HepG2 (cell line): Measurements from ENCODE around the gene ARHGAP15. TPM values are rescaled to one million over a fixed set of nuclear protein-coding genes. Genes with fewer than 3 reads are reported as not detected.

Experiments used
- ATAC-seq: fragments of 200-7000 bp; cut with Tn5 transposase; 3 replicates; pipeline ENCODE4 v1.9.1; 2020; ENCODE audit warnings: mild to moderate bottlenecking, moderate library complexity
- BruUV-seq: library from RNA; stranded (reverse); fragments of 400-500 nt; replicated peaks from 2 replicates; lab custom pipeline; 2021; lab: Mats Ljungman, UMichigan
- CTCF ChIA-PET: fragments of 300-600 bp; formaldehyde crosslinking; extraction: SDS; loops from one replicate; lab custom pipeline; 2021; ENCODE audit warnings: low total read pairs, inconsistent platforms, low intra/inter-chr PET ratio; lab: Yijun Ruan, JAX
- POLR2A ChIA-PET: fragments of 350-600 bp; sonication (Branson Sonifier 250); formaldehyde crosslinking; loops from one replicate; lab custom pipeline; 2020; ENCODE audit warnings: antibody characterized with exemption, inconsistent platforms; lab: Yijun Ruan, JAX
- DNase-seq: peaks from one replicate; pipeline ENCODE4 v3.0.0-alpha.2; 2015; ENCODE audit warnings: low spot score
- FAIRE-seq: peaks from 3 replicates; lab custom pipeline; 2011; peaks lifted over from hg19 to GRCh38; lab: Jason Lieb, UNC
- H2AFZ ChIP-seq: one replicate; pipeline ENCODE4 v1.6.1; 2011; ENCODE audit warnings: low read length, inconsistent platforms
- H3K27ac ChIP-seq: fragments of 300-600 bp; 3 replicates; pipeline ENCODE4 v1.8.0; 2011; ENCODE audit warnings: mixed run types, mild to moderate bottlenecking, mixed read lengths, low read length, inconsistent platforms; ENCODE audit not compliant: insufficient read depth; ENCODE audit errors: extremely low read length
- H3K27me3 ChIP-seq, 2 experiments: fragments of 200-600 bp in 1 of 2; 2 replicates in 1 of 2; 3 replicates in 1 of 2; pipeline versions ENCODE4 v1.6.0 to v1.8.0; 2011; ENCODE audit warnings: low read length in 2 of 2, mild to moderate bottlenecking in 2 of 2, moderate library complexity in 2 of 2, inconsistent platforms in 1 of 2; ENCODE audit not compliant: insufficient read depth in 2 of 2, control insufficient read depth in 1 of 2
- H3K36me3 ChIP-seq, 2 experiments: fragments of 200-600 bp in 1 of 2; replicated peaks in 1 of 2; 2 replicates in 1 of 2; 3 replicates in 1 of 2; pipeline versions ENCODE4 v1.5.1 to v1.8.0; 2011; ENCODE audit warnings: low read length in 2 of 2, inconsistent platforms in 1 of 2; ENCODE audit not compliant: insufficient read depth in 2 of 2, control insufficient read depth in 1 of 2
- H3K4me1 ChIP-seq: 2 replicates; pipeline ENCODE4 v1.5.1; 2012; ENCODE audit warnings: low read length, inconsistent platforms; ENCODE audit not compliant: insufficient read depth
- H3K4me2 ChIP-seq: 2 replicates; pipeline ENCODE4 v1.6.0; 2011; ENCODE audit warnings: low read depth, low read length, inconsistent platforms
- H3K4me3 ChIP-seq, 3 experiments: fragments of 200-600 bp in 1 of 3; sonication (generic), shearing (Covaris generic) in 1 of 3; replicated peaks in 1 of 3; 2 replicates each; pipeline ENCODE4 v1.5.1; 2011 to 2016; ENCODE audit warnings: low read length in 3 of 3, inconsistent platforms in 2 of 3, low read depth in 2 of 3, mild to moderate bottlenecking in 2 of 3, control low read depth in 1 of 3, mixed read lengths in 1 of 3; ENCODE audit not compliant: insufficient read depth in 1 of 3
- H3K79me2 ChIP-seq: one replicate; pipeline ENCODE4 v1.6.1; 2011; ENCODE audit warnings: low read length, inconsistent platforms; ENCODE audit not compliant: insufficient read depth
- H3K9ac ChIP-seq: 2 replicates; pipeline ENCODE4 v1.6.0; 2011; ENCODE audit warnings: mild to moderate bottlenecking, low read depth, low read length, inconsistent platforms; ENCODE audit not compliant: insufficient read depth
- H3K9me3 ChIP-seq: 2 replicates; pipeline ENCODE4 v1.5.1; 2012; ENCODE audit warnings: mild to moderate bottlenecking, low read length
- H4K20me1 ChIP-seq: 2 replicates; pipeline ENCODE4 v1.6.0; 2011; ENCODE audit warnings: inconsistent platforms, mild to moderate bottlenecking, low read length, moderate library complexity; ENCODE audit not compliant: insufficient read depth
- ELF1 ChIP-seq: sonication (generic); formaldehyde crosslinking; IDR thresholded peaks from 2 replicates; pipeline ENCODE4 v1.4.0; 2020; ENCODE audit warnings: missing genetic modification reagents
- FOXA3 ChIP-seq: IDR thresholded peaks from 2 replicates; pipeline ENCODE4 v1.6.1; 2016; ENCODE audit warnings: missing genetic modification reagents, missing compliant biosample characterization
- MYNN ChIP-seq: sonication (generic); formaldehyde crosslinking; IDR thresholded peaks from 2 replicates; pipeline ENCODE4 v1.4.0; 2020; ENCODE audit warnings: mild to moderate bottlenecking, low read depth, missing genetic modification reagents
- RERE ChIP-seq: IDR thresholded peaks from 2 replicates; pipeline ENCODE4 v1.6.1; 2016; ENCODE audit warnings: low read depth, missing genetic modification reagents, missing compliant biosample characterization
- ZBTB25 ChIP-seq: IDR thresholded peaks from 2 replicates; pipeline ENCODE4 v1.6.1; 2018; ENCODE audit warnings: missing genetic modification reagents
- ZNF205 ChIP-seq: IDR thresholded peaks from 2 replicates; pipeline ENCODE4 v1.6.1; 2018; ENCODE audit warnings: missing biosample characterization, missing genetic modification reagents
- ZNF788 ChIP-seq: sonication (generic); formaldehyde crosslinking; IDR thresholded peaks from 2 replicates; pipeline ENCODE4 v1.5.0; 2020; ENCODE audit warnings: mild to moderate bottlenecking, missing genetic modification reagents, borderline replicate concordance
- ZSCAN25 ChIP-seq: sonication (generic); formaldehyde crosslinking; IDR thresholded peaks from 2 replicates; pipeline ENCODE4 v1.8.0; 2022; ENCODE audit warnings: mild to moderate bottlenecking, missing genetic modification reagents
- WGBS: methylation state at CpG from one replicate; pipeline ENCODE4 v1.1.6; 2017; ENCODE audit warnings: low lambda C conversion rate; 5-methylcytosine and 5-hydroxymethylcytosine counted together
- in situ Hi-C: cut with HindIII; loops from 2 replicates; pipeline ENCODE4 v1.10.0; 2017; ENCODE audit warnings: low pct_unique_long_range_greater_than_20kb; ENCODE audit not compliant: extremely low pct_ligation_motif_present
- intact Hi-C: fragments of 100-400 bp; cut with micrococcal nuclease; formaldehyde crosslinking; loops from one replicate; pipeline ENCODE4 v1.10.0; 2022; ENCODE audit not compliant: unreplicated experiment
- polyA plus RNA-seq, 8 experiments: library from polyadenylated mRNA; depleted of rRNA in 3 of 8; stranded (reverse) in 7 of 8; unstranded in 1 of 8; fragments of >200 nt; fragmentation: Illumina TruSeq in 4 of 8; extraction: Trizol in 4 of 8; gene quantifications; 2 replicates each; pipeline versions ENCODE4 v1.2.1 to v1.2.3, GENCODE V29; 2011 to 2016; ENCODE audit warnings: low read depth in 4 of 8, missing spikeins in 1 of 8, mixed read lengths in 1 of 8; ENCODE audit not compliant: insufficient read depth in 1 of 8
- total RNA-seq, 5 experiments: library from RNA; depleted of rRNA; stranded (reverse); fragments of >200 nt; fragmentation: Illumina TruSeq; extraction: Trizol; gene quantifications; 2 replicates each; pipeline ENCODE4 v1.2.3, GENCODE V29; 2016; ENCODE audit warnings: low read depth in 1 of 5

ARHGAP15 gene
- total and polyA plus RNA-seq, 2 of the 13 experiments (the other 11 are each of a cell fraction or from before 2014, with no cell fraction given) = 0.04 TPM; not detected in 1

GRCh38 chr2:143474586-143474985, 345.4 kb downstream of the ARHGAP15 start:
- H3K4me1 ChIP-seq = no peaks in the 10 kb centered on the region
- no peak overlapping the region for H3K27ac ChIP-seq
- TF ChIP-seq FOXA3 (no peak), ZSCAN25 (CRISPR knock-in tag) (no peak), ELF1 (CRISPR knock-in tag) (no peak), RERE (CRISPR knock-in tag) (no peak), ZNF205 (CRISPR knock-in tag) (no peak), ZNF788 (no peak), ZBTB25 (no peak), MYNN (no peak)
- DNase-seq (no peak), ATAC-seq (no peak), FAIRE-seq (no peak)
- no peak overlapping the region for H3K4me2 ChIP-seq
- H3K4me3 ChIP-seq = no peak overlapping the region
- H3K27me3 ChIP-seq = no peaks in the 10 kb centered on the region
- 24% methylated on average over 4 of the region's 4 CpGs for WGBS
- ChIA-PET POLR2A (no interaction called here), CTCF (no interaction called here)
- no TSS peak for BruUV-seq
- H4K20me1 ChIP-seq = no peaks in the 10 kb centered on the region
- H3K9me3 ChIP-seq = no peaks in the 10 kb centered on the region
- no peak overlapping the region for H3K9ac ChIP-seq
- in situ Hi-C loops = no loop called here
- intact Hi-C loops = no loop called here
- no peaks in the 10 kb centered on the region for H3K79me2 ChIP-seq
- no peaks in the 10 kb centered on the region for H3K36me3 ChIP-seq
- no peak overlapping the region for H2AFZ ChIP-seq
